Caco-2 (cell line): ENCODE data around the gene KIAA0930. TPM values are rescaled to one million over a fixed set of nuclear protein-coding genes. Genes with fewer than 3 reads are reported as not detected.

Experiments
- BruUV-seq: library from RNA; stranded (reverse); fragments of 400-500 nt; replicated peaks from 2 replicates; lab custom pipeline; 2021; lab: Mats Ljungman, UMichigan
- CTCF ChIA-PET: fragments of 300-600 bp; sonication (Branson Sonifier 250); formaldehyde crosslinking; loops from one replicate; lab custom pipeline; 2022; ENCODE audit warnings: antibody characterized with exemption; lab: Charles Lee
- POLR2A ChIA-PET: fragments of 300-600 bp; sonication (Branson Sonifier 250); formaldehyde crosslinking; loops from one replicate; lab custom pipeline; 2022; ENCODE audit warnings: antibody characterized with exemption; lab: Charles Lee
- DNase-seq, 2 experiments: peaks; one replicate each; pipeline versions ENCODE4 v3.0.0 to v3.0.0-alpha.2; 2020 to 2022
- H3K27me3 ChIP-seq: replicated peaks from 2 replicates; pipeline ENCODE4 v1.6.0; 2011; ENCODE audit warnings: low read length; ENCODE audit not compliant: control insufficient read depth, insufficient read depth
- H3K36me3 ChIP-seq: 2 replicates; pipeline ENCODE4 v1.5.1; 2011; ENCODE audit warnings: low read length; ENCODE audit not compliant: control insufficient read depth, insufficient read depth
- H3K4me1 ChIP-seq: fragments of 250-450 bp; sonication (Bioruptor Pico); 2 replicates; pipeline ENCODE4 v1.5.1; 2020; ENCODE audit warnings: mild to moderate bottlenecking
- H3K4me3 ChIP-seq: 2 replicates; pipeline ENCODE4 v1.5.1; 2011; ENCODE audit warnings: low read depth, mild to moderate bottlenecking, control low read depth, low read length
- H3K9me3 ChIP-seq: fragments of 250-450 bp; sonication (Bioruptor Pico); 2 replicates; pipeline ENCODE4 v1.5.1; 2020; ENCODE audit warnings: mild to moderate bottlenecking, moderate library complexity
- H3K27ac Mint-ChIP-seq: one replicate; pipeline ENCODE4 v1.8.0; 2022; ENCODE audit warnings: mixed read lengths; ENCODE audit not compliant: unreplicated experiment
- H3K27me3 Mint-ChIP-seq: one replicate; pipeline ENCODE4 v1.8.0; 2022; ENCODE audit warnings: mixed read lengths; ENCODE audit not compliant: insufficient read depth, unreplicated experiment
- H3K36me3 Mint-ChIP-seq: one replicate; pipeline ENCODE4 v1.8.0; 2022; ENCODE audit warnings: mild to moderate bottlenecking, mixed read lengths; ENCODE audit not compliant: insufficient read depth, unreplicated experiment
- H3K4me1 Mint-ChIP-seq: one replicate; pipeline ENCODE4 v1.8.0; 2022; ENCODE audit warnings: low read depth, mixed read lengths; ENCODE audit not compliant: unreplicated experiment
- H3K4me3 Mint-ChIP-seq: one replicate; pipeline ENCODE4 v1.8.0; 2022; ENCODE audit warnings: mild to moderate bottlenecking, moderate library complexity, mixed read lengths; ENCODE audit not compliant: unreplicated experiment
- H3K9me3 Mint-ChIP-seq: one replicate; pipeline ENCODE4 v1.8.0; 2022; ENCODE audit warnings: mixed read lengths; ENCODE audit not compliant: unreplicated experiment
- intact Hi-C: fragments of 100-400 bp; cut with micrococcal nuclease; formaldehyde crosslinking; loops from one replicate; pipeline ENCODE4 v1.10.0; 2022; ENCODE audit not compliant: unreplicated experiment
- total RNA-seq: library from RNA; stranded (reverse); gene quantifications from 2 replicates; pipeline ENCODE4 v1.2.3, GENCODE V29; 2022
- TF ChIP-seq, protein P1 (sequence below), 2 experiments: fragments of 200-600 bp in 1 of 2; IDR thresholded peaks; 1 replicate in 1 of 2; 2 replicates in 1 of 2; pipeline versions ENCODE4 v1.5.1 to v1.8.0; 2011 to 2022; ENCODE audit warnings: antibody characterized with exemption in 1 of 2, control low read depth in 1 of 2, inconsistent platforms in 1 of 2, low read depth in 1 of 2, low read length in 1 of 2, mild to moderate bottlenecking in 1 of 2, moderate library complexity in 1 of 2; ENCODE audit not compliant: insufficient read depth in 1 of 2, severe bottlenecking in 1 of 2, unreplicated experiment in 1 of 2

KIAA0930 gene
- total RNA-seq, 1 experiment from 2014 or later: 34.7 TPM

DNA sequence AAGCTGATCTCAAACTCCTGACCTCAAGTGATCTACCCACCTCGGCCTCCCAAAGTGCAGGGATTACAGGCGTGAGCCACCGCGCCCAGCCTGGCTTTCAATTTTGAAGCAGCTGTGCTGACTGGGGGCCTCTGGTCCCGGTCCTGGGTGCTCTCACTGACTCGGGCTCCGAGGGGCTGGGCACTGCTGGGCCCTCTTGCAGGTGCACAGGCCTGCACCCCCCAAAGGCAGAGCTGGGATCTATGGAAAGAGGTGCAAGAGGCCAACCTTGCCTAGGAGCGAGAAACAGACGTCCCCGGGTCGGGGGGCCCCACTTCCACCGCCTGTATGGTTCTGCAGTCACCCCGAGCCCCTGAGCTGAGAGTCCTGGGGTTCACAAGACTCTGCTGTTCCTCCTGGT lies 33.2 kb downstream of the KIAA0930 start:
- Mint-ChIP-seq H3K4me1 (no peaks in the 10 kb centered on the region), H3K4me3 (no peak overlapping the region), H3K9me3 (no peaks in the 10 kb centered on the region), H3K27ac (peak overlapping the region; percentile 49), H3K36me3 (no peaks in the 10 kb centered on the region), H3K27me3 (no peaks in the 10 kb centered on the region)
- Histone ChIP-seq H3K9me3 (no peaks in the 10 kb centered on the region), H3K4me1 (no peaks in the 10 kb centered on the region), H3K4me3 (no peak overlapping the region), H3K36me3 (no peaks in the 10 kb centered on the region), H3K27me3 (no peaks in the 10 kb centered on the region)
- BruUV-seq: no TSS peak
- TF ChIP-seq, protein P1, sequence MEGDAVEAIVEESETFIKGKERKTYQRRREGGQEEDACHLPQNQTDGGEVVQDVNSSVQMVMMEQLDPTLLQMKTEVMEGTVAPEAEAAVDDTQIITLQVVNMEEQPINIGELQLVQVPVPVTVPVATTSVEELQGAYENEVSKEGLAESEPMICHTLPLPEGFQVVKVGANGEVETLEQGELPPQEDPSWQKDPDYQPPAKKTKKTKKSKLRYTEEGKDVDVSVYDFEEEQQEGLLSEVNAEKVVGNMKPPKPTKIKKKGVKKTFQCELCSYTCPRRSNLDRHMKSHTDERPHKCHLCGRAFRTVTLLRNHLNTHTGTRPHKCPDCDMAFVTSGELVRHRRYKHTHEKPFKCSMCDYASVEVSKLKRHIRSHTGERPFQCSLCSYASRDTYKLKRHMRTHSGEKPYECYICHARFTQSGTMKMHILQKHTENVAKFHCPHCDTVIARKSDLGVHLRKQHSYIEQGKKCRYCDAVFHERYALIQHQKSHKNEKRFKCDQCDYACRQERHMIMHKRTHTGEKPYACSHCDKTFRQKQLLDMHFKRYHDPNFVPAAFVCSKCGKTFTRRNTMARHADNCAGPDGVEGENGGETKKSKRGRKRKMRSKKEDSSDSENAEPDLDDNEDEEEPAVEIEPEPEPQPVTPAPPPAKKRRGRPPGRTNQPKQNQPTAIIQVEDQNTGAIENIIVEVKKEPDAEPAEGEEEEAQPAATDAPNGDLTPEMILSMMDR (IDR thresholded peaks at IDR 0.05; ENCODE audit: insufficient read depth in 1 of 2, low read depth in 1 of 2, low read length in 1 of 2, severe bottlenecking in 1 of 2, unreplicated experiment in 1 of 2): no peak
- CTCF ChIA-PET: interaction anchor here (0.6 kb wide), 1 partner anchor 566 kb away, joined by 3 read pairs; no protein-coding TSS in a partner anchor
- no peak for DNase-seq
- POLR2A ChIA-PET: no interaction called here
- intact Hi-C loops: no loop called here

DNA sequence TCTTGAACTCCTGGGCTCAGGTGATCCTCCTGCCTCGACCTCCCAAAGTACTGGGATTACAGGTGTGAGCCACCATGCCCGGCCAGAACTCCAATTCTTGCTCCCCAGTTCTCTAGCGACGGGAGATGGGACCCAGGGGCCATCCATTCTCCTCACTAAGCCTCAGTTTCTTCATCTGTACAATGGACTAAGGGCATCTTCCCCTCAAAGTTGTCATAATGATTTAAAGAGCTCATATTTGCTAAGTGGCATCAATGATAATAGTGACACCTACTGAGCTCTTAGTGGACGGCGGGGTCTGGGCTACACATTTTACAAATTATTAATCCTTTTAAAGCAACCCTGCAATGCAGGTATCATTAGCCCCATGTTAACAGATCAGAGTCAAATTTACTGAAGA lies 34.5 kb downstream of the KIAA0930 start:
- no peaks in the 10 kb centered on the region for H3K9me3 ChIP-seq
- no peak overlapping the region for H3K4me3 ChIP-seq
- TF ChIP-seq, protein P1 (IDR thresholded peaks at IDR 0.05; ENCODE audit: insufficient read depth in 1 of 2, low read depth in 1 of 2, low read length in 1 of 2, severe bottlenecking in 1 of 2, unreplicated experiment in 1 of 2): no peak
- no TSS peak for BruUV-seq
- H3K27me3 ChIP-seq: no peaks in the 10 kb centered on the region
- no peak overlapping the region for H3K4me3 Mint-ChIP-seq
- no peaks in the 10 kb centered on the region for H3K27me3 Mint-ChIP-seq
- H3K27ac Mint-ChIP-seq: no peak overlapping the region
- CTCF ChIA-PET: interaction anchor here (0.6 to 0.9 kb wide), 2 partner anchors 105 to 418 kb away, joined by 3 to 7 read pairs; no protein-coding TSS in a partner anchor
- POLR2A ChIA-PET: no interaction called here
- intact Hi-C loops: no loop called here
- peaks cover 12% of the 10 kb centered on the region for H3K4me1 ChIP-seq
- no peak for DNase-seq
- H3K36me3 Mint-ChIP-seq: no peaks in the 10 kb centered on the region
- no peaks in the 10 kb centered on the region for H3K36me3 ChIP-seq
- H3K9me3 Mint-ChIP-seq: no peaks in the 10 kb centered on the region
- H3K4me1 Mint-ChIP-seq: peaks cover 8% of the 10 kb centered on the region

DNA sequence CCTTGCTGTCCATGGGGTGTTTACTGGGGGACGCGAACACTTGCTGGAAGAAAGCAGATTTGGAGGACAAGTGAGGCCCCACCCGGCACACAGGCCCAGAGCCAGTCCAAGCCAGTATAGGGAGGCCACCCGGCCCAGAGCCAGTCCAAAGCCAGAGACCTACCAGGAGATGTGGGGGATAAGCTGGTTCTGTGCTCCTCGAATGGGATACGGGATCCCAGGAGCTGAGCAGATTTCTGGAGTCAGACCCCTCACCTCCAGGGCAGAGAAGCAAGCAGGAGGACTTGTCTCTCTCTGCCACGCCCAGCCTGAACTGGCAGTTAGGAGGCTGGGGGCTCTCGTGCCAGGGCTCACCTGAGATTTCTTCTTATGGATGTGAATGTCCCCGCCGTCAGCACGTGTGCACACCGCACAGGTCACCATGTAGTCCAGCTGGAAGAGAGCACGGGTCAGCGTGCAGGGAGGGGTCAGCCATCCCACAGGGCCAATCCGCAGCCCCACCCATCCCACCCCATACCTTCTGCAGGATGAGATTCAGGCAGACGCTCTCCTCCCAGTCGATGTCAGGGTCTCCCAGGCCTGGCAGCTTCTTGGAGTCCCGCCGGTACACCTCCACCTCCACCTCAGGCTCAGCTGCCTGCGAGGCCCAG lies 35.3 kb downstream of the KIAA0930 start:
- ChIA-PET POLR2A (no interaction called here), CTCF (no interaction called here)
- Histone ChIP-seq H3K4me1 (peaks cover 19% of the 10 kb centered on the region), H3K27me3 (no peaks in the 10 kb centered on the region), H3K4me3 (no peak overlapping the region), H3K36me3 (no peaks in the 10 kb centered on the region), H3K9me3 (no peaks in the 10 kb centered on the region)
- H3K36me3 Mint-ChIP-seq: no peaks in the 10 kb centered on the region
- H3K9me3 Mint-ChIP-seq: no peaks in the 10 kb centered on the region
- DNase-seq: no peak
- no peaks in the 10 kb centered on the region for H3K27me3 Mint-ChIP-seq
- intact Hi-C loops: no loop called here
- no TSS peak for BruUV-seq
- TF ChIP-seq, protein P1 (IDR thresholded peaks at IDR 0.05; ENCODE audit: insufficient read depth in 1 of 2, low read depth in 1 of 2, low read length in 1 of 2, severe bottlenecking in 1 of 2, unreplicated experiment in 1 of 2): no peak
- H3K27ac Mint-ChIP-seq: no peak overlapping the region
- no peak overlapping the region for H3K4me3 Mint-ChIP-seq
- H3K4me1 Mint-ChIP-seq: peaks cover 16% of the 10 kb centered on the region
